Renal pelvis (tissue), 4 donors: Measurements from ENCODE around the gene THADA. TPM values are rescaled to one million over a fixed set of nuclear protein-coding genes. Genes with fewer than 3 reads are reported as not detected.
A peak's percentile ranks its signal among the peaks of the same experiment; 100 is the strongest.

Source experiments
- DNase-seq: peaks from one replicate; pipeline ENCODE4 v3.0.0-alpha.2; 2013
- polyA plus RNA-seq, 3 donors: library from polyadenylated mRNA; unstranded; fragments of 120-200 nt; gene quantifications; one replicate each; pipeline ENCODE4 v1.2.1, GENCODE V29; 2013; ENCODE audit not compliant: insufficient read length in 3 of 3

Gene THADA
- polyA plus RNA-seq, 3 donors, result 32.4 to 42.0 (median 39.2) TPM

DNA sequence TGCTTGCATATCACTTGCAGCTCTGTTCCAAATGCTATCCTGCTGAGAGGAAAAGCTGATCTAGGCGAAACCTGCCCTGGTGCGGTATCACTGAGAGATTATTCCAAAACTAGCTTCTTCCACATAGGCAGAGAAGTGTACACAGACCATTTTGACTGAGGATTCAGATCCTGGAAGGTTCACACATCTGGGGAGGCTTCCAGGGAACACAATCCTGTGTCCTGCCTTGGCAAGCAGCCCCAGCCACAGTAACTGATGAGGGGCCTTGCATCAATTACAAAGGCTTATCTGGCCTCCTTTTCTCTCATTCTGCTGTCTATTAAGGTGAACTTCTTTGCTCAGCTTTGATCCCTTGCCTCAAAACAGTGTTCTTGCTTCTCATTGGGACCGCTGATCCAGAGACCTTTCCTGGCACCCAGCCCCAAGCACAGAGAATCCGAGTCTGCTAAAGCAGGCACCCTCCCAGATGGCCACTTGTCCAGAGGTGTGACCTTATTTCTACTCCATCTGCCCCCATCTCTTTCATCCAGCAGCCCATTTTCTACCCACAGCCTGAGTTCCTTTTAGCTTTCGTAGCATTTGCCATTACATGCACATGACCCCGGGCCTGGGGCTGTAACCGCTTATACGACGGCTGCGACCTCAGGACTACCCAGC, 317.1 kb downstream of the THADA start:
- DNase-seq, result no peak

DNA sequence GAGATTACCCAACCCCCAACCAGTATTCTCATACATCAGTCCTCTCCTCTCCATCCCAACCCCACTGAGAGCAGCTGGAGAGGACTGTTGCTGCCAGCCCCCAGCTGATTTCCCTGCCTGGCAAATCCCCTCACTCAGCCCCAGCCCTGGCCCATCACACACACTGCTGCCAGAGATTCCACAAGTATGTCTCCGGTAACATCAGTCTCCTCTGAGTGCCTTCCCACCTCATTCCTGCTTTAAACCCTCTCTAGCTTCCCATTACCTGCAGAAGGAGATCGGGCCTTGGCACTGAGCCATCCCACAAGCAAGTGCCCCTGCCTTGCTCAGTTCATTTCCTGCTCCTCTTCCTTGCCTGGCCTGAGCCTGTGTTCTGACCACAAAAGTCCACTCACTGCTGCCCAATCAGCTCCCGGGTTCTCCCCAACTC, 318.9 kb downstream of the THADA start:
- no peak for DNase-seq

DNA sequence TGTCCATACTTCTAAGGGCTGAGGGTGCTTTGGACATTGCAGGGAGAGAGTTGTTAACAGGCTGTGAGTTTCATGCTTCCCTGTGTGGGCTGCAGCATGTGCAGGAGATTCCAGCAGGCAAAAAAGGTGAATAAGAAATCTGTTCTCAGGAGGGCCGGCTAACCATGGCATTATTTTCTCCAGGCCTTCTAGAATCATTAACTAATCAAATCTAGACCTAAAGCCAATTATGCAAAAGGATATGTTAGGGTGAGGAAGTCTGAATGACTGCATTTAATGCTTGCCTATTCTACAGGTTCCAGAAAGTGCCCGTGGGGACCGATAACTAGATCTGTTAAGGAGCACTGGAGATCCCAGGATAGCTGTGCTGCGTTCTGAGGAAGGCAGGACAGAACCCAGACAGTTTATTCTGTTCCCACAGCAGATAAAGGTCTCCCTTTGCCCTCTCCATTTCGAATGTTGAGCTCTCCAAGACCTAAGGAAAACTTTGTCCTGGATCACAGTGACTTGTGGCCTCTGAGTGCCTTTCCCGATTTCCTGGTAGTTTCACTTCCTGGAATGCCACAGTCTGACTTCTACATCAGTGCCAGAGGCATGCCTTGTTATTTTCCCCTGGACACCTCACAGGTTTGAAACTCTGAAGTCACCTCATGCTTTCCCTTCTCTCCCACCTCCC, 319.4 kb downstream of the THADA start:
- no peak for DNase-seq

DNA sequence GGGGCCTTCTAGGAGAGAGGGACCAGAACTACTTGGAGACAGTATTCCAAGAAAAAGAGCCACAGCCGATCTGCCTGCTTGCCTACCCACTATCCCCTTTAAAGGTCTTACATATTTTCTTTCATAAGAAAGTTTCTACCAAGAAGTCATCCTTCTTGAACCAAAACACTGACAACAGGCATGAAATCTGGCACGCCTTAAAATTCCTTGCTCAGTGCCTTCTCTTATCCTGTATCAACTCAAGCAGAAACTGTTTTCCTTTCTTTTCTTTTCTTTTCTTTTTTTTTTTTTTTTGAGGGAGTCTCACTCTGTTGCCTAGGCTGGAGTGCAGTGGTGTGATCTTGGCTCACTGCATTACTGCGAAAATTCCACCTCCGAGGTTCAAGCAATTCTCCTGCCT, 321.1 kb downstream of the THADA start:
- DNase-seq, result no peak

DNA sequence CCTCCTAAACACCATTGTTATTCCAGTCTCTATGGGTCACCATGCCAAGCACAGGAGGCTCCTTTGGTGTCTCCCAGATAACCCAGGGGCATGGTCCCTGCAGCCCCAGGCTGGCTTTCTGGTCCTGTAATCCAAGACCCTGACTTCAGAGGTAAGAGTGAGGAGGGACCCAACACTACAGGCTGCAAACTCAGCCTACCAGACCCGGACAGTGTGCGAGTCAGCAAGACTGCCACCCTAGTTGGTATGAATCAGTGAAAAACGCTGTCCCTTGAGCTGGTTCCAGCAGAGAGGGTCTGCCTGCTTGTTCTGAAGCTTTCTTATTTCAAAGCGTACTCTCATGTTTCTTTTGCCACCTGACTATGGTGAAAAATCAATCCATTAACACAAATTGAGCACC, 321.8 kb downstream of the THADA start:
- no peak for DNase-seq

DNA sequence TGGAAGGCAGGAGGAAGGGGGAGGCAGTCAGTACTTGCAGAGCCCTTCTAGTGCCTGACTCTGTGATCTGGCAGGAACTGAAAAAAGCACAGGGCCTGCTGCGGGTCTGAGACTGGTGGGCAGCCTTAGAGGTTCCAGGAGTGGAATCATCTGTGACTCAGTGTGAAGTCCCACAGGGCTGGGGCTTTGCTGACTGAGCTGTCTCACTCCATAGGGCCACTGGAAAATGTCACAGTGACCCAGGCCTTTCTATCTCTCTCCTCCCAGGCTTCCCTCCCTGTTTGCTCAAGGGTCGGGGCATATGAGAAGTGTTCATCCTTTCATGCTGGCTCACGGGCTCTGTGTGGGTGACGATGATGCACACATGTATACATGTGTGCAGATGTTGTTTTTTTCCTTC, 322.3 kb downstream of the THADA start:
- DNase-seq, result no peak

DNA sequence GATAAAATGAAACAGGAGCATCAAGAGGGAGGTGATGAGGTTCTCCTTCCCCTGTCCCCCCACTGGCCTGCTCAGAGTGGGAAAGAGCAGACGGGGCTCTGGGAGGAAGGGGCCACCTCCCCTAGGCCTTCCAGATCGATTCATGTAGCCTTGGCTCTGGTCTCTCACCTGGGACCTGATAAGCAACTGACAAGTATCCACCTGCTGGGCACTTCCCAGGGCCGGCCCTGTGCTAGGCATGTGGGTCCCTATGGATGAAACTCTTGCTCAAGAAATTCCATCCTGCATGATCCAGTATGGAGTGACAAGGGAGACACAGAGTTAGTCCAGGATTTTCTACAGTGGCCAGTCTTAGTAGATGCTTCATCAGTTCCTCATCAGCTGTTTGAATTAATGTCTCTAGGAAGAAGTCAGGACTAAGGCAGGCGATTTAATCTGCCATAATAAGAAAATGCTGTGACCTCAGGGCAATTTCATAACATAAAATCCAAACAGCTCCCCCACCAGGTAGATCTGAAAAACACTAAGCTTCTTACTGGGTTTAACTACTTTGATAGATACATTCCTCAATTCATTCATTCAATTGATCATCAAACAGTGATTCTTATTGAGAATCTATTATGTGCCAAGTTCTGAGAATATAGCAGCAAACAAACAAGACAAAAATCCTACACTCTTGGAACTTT, 324.8 kb downstream of the THADA start:
- DNase-seq, result no peak

DNA sequence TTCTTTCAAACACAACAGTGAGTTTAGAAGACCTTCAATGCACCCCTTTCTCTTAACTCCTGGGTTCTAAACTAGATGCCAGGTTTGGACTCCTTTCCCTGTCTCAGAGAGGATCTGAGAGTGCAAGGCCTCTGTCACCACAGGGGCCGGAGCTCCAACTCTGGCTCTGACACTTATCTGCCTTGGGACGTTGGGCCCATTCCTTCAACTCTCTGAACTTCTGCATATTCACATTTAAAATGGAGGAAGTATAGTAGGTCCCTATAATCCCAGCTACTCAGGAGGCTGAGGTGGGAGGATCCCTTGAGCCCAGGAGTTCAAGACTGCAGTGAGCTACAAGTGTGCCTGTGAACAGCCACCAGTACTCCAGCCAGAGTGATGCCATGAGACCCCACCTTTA, 325.4 kb downstream of the THADA start:
- no peak for DNase-seq

DNA sequence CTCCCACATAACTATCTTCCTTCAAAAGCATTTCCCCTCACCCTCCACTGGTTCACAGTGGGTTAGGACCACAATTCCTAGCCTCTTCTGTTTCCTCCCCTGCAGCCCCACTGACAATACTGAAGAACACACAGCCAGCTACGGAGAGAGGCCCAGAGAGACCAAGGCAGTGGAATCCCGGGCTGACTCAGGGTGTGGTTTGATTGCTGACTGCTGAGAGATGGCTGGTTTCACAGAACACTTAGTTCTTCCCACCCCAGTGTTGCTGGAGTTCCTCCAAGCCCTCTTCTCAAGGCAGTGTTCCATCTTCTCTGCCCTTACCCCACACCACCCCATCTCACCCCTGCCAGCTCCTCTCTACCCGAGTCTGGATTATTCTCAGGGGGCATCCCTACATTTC, 326.1 kb downstream of the THADA start:
- no peak for DNase-seq

DNA sequence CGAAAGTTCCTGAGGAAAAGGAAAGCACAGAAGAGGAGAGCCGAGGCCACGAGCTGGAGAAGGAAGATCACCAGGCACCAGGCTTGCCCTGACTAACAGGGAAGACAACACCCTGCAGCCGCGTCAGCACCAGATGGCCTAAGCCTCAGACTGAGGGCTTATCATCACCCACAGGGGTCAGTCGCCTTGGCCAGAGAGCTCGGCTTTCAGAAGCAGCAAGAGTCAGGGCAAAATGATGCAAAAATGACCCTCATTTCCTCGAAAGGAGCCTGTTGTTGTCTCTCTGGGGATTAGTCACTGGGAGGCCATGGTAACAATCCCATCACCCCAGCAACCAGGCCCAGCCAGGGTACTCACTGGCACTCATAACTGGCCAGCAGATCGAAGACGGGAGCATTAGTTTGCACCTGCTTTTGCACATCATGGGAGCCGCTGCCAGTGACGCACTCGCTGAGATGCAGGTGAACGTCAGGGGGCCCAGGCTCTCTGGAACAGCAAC, 326.7 kb downstream of the THADA start:
- DNase-seq, result no peak

DNA sequence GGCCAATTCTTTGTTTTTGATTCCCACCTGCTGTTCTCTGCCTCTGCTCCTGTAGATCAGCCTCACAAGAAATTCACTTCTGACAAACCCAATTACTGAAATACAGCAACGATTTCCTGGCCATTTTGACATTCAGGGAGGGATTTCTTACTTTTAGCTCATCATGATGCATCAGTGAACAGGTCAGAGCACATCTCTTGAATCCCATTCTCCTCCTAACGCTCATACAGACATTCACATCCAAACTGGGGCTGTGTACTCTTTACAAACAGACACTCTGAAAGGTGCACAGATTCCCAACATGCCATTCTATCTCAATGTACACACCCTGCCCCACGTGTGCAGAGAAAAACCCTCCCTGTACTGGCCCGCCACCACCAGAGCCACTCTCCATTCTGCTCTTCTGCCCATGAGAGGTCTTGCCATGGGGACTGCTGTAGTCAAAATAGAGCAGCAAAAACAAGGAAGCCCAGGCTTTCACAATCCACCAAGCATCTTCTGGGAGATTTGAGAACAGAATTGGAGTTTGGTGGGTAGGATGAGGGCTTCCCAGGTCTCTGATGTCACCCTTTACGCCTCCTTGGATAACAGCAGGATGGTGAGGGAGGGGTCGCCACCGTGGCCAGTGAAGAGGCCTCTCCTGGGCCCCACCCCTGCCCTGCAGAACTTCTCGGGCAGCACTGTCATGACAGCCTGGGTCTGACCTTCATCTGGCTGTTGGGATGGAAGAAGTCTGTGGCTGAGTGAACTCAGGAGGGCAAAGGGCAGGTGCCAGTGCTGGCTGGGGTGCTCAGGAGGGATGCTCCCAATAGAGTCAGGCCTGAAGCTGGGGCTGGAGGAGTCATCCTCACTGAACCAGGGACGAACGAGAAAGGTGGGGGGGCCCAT, 327.5 kb downstream of the THADA start:
- no peak for DNase-seq

DNA sequence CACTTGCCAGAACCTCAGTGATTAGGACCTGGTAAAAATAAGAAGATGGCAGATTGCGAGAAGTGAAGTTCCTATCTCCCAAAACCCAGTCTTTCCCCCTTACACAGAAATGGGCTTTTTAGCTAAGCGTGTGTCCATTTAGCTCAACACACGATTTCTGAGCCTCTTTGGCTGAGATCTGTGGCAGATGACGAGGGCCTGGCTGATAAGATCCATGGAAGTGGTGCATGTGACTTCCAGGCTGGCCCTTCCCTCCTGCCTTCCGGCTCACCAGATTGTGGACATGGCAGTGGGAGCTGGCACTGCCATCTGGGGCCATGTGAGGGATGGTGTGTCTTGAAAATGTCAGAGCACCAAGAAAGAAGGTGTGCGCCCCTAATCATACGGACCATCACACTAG, 328.5 kb downstream of the THADA start:
- DNase-seq, result no peak

DNA sequence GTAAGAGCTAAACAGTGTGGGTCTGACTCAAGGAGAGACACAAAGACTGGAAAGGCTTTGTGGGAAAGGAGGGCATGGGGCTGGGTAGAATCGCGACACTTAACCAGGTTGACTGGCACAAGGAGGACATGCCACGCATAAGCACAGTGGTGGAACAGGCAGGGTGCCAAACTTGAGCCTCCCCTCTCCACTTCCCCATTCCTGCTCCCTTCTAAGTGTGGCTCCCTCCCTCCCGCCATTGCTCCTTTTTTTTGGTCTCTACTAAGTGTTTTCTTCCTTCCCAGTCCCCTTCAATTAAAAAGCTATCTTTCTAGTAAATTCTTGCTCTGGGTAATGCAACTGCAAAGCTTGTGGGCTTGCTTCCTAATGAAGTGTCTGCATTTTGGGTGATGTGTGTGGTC, 329.1 kb downstream of the THADA start:
- DNase-seq, result no peak

DNA sequence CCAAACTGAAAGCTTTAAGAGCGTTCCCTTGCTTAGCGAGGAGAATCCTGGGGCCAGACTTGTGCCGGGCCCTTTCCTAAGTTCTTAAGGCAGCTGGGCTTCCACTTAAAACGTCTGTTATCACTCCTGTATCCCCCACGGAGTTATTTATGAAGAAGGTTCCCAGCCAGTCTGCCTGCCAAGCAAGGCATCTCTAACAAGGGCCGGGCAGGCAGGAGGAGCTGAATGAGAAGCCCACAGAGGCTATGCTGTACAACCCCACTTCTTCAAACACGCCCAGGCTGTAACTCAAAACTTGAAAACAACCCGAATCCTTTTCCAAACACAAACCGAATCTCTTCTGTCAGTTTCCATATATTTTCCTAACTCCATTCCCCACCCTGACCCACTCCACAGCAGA, 330.4 kb downstream of the THADA start:
- DNase-seq, result peak; percentile 56

DNA sequence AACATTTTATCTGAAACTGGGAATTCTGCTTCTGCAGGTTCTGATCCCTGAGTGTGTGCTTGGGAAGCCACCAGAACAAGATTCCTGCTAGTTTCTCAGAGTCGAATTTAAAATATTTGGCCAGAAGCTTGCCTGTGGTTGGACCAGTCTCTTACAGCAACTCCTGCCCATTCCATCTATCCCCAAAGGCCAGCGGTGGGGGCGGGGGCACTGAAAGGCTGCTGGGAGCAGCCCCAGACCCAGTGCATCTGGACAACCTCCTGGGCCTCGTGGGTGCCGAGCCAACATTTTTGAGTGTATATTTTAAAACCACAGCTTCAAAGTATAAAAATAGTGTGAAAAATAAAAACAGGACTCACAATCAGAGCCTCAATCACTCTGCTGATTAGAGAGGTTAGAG, 330.8 kb downstream of the THADA start:
- DNase-seq, result no peak

DNA sequence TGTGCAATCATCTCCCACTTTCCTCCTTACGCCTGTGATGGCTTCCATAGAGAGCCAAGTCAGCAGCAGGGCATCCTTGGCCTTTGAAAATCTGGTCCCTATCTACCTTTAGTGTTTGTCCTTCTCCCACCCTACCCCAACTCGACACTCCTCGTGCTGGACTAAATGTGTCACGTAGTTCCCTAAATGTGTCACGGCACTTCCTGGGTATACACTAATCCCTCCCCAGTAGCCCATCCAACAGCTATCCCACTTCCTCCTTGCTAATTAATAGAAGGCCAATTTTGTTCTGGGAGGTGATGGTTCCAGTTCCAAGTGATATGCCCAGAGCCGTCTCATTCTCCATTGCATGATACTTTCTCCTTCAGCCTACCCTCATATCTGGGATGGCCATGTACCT, 332.9 kb downstream of the THADA start:
- no peak for DNase-seq

DNA sequence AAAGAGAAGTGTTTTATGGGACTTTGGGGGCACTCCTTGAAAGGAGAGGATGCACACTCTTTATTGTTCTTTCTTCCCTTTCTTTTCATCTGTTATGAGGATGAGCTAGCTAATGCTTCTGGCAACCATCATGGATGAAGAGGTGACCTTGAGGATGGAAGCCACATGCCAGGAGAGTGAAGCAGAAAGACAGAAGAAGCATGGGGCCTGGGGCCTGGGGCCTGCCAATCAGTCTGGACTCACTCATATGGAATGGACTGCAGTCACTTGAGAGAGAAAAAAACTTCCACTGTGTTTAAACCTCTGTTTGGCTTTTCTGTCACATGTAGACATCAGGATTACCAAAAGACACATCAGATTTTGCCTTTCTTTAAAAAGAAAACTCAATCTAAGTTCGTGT, 333.6 kb downstream of the THADA start:
- no peak for DNase-seq

DNA sequence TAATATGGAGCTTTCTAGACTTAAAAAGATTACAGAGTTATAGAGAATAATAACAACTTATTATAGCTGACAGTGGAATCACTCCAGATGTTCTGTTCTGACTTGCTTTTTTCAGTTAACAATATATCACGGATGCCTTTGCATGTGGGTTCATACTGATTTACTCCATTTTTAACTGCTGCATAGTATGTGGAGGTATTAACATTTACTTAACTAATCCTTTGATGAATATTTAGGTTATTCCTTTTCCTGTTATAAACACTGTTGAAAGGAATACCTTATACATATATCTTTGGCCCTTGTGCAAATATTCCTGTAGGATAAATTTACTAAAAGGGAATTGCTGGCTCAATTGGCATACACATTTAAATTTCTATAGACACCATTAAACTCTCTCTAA, 336.3 kb downstream of the THADA start:
- DNase-seq, result no peak

DNA sequence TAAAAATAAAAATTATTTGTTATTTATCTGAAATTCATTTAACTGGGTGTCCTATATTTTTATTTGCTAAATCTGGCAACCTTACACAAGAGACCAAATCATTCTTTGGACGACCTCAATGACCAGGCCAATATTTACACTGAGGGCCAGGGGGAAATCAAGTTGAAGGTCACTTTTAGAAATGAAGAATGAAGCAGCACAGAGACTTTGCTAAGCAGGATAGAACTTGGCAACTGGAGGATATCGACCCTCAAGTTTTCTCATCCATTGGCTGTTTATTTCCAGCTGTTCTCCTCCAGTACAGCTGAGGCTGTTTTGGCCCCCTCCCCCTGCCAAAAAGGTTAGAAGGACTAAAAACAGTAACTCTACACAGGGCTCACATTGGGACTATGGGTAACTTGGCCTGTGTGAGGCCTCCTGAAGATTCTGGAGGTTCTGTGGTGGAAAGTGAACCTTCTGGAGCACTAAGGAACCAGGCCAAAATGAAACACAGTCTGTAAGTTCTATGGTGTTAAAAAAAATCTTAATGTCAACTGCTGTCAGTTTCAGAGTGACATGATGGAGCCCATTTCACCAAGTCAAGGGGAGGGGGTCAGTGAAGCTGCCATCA, 337.2 kb downstream of the THADA start:
- no peak for DNase-seq

DNA sequence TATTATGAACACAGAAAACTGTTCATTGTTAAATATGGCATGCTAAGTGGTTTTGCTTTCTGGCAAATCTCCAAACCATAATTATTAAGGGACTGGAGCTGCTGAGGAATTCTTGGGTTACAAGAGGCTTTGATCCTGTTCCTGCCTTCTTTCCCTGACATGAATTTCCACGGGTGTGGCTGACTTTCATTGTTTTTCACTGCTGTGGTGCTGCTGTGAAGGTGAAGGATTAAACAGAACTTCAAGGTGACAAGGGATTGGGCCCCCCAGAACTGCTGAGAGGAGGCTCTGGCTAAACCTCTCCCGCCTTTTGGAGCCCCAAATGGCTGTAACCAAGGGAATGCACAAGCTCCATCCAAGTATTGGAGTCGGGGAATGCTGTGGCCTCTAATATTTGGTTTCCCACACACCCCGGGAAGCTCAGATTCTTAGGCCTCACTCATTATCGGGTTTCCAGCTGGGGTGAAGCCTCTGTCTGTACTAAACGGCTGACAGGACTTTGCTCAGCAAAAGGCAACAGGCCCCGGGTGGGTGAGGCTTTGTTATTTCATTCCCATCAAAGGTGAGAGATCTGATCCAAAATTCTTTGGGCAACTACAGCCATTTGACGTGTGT, 340.4 kb downstream of the THADA start:
- DNase-seq, result no peak

DNA sequence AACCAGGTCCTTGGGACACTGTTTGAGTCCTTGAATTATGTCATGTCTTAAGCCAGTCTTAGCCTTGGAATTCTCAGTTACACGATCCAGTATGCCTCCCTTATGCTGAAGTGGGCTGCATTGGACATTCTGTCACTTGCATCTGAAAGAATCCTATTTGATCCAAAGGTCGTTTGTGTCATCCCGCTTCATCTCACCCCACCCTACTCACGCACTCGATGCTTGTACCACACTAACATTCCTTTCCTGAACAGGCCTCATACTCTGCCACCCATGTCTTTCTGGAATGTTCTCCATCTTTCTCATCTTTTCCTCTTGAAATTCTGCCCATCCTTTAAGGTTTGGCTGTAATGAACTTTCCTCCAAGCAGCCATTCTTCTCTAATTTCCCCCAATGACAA, 341.5 kb downstream of the THADA start:
- DNase-seq, result no peak
